GM12864 (cell line): ENCODE data around the gene CCDC87.

Source experiments
- DNase-seq: peaks from one replicate; pipeline ENCODE4 v3.0.0-alpha.2; 2011; ENCODE audit warnings: low read depth
- H3K4me3 ChIP-seq: 2 replicates; pipeline ENCODE4 v1.5.1; 2011; ENCODE audit warnings: mild to moderate bottlenecking, low read depth, low read length, control low read depth
- TF ChIP-seq, protein P1 (sequence below): IDR thresholded peaks from 2 replicates; pipeline ENCODE4 v1.5.1; 2011; ENCODE audit warnings: low read depth, mild to moderate bottlenecking, moderate library complexity, low read length, control low read depth, inconsistent platforms; ENCODE audit errors: missing control alignments

CCDC87 gene

GRCh38 chr11:66564538-66564937 lies 28.3 kb downstream of the CCDC87 start:
- TF ChIP-seq, protein P1, sequence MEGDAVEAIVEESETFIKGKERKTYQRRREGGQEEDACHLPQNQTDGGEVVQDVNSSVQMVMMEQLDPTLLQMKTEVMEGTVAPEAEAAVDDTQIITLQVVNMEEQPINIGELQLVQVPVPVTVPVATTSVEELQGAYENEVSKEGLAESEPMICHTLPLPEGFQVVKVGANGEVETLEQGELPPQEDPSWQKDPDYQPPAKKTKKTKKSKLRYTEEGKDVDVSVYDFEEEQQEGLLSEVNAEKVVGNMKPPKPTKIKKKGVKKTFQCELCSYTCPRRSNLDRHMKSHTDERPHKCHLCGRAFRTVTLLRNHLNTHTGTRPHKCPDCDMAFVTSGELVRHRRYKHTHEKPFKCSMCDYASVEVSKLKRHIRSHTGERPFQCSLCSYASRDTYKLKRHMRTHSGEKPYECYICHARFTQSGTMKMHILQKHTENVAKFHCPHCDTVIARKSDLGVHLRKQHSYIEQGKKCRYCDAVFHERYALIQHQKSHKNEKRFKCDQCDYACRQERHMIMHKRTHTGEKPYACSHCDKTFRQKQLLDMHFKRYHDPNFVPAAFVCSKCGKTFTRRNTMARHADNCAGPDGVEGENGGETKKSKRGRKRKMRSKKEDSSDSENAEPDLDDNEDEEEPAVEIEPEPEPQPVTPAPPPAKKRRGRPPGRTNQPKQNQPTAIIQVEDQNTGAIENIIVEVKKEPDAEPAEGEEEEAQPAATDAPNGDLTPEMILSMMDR = no peak
- no peak for DNase-seq
- H3K4me3 ChIP-seq = no peak overlapping the region

GRCh38 chr11:66563832-66564231 lies 29.0 kb downstream of the CCDC87 start:
- no peak overlapping the region for H3K4me3 ChIP-seq
- no peak for DNase-seq
- TF ChIP-seq, protein P1 = no peak

- H3K4me3 ChIP-seq = no peak overlapping the region
- DNase-seq = no peak
- TF ChIP-seq, protein P1 = no peak
Measured at GRCh38 chr11:66562907-66563583, 29.8 kb downstream of the CCDC87 start.

- DNase-seq = no peak
- no peak overlapping the region for H3K4me3 ChIP-seq
- TF ChIP-seq, protein P1 = no peak
Measured at GRCh38 chr11:66562275-66562674, 30.6 kb downstream of the CCDC87 start.

- no peak overlapping the region for H3K4me3 ChIP-seq
- no peak for DNase-seq
- TF ChIP-seq, protein P1 = no peak
Measured at GRCh38 chr11:66561975-66562248, 31.0 kb downstream of the CCDC87 start.

DNA sequence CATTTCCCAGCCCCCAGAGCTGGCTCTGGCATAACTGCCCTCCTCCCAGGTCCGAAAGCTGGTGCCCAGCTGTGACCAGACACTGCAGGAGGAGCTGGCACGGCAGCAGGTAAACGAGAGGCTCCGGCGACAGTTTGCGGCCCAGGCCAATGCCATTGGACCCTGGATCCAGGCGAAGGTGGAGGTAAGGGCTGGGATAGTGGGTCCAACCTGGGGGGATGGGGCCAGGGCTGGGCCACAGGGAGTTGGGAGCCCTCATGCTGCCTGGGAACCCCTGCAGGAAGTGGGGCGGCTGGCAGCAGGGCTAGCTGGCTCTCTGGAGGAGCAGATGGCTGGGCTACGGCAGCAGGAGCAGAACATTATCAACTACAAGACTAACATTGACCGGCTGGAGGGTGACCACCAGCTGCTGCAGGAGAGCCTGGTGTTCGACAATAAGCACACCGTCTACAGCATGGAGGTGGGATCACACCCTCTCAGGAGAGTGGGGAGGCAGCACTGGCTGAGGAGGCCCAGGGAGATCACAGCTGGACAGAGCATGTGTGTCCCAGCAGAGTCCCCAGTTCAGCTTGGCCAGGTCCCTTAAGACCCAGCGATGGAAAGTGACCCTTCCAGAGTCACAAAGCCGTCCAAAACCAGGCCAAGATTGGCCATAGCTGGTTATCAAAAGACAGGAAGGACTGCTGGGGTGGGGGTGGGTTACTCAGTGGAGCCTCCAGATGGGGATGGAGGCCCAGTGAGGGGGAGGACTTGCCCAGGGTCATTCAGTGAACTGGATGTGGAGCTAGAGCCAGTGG lies 31.5 kb downstream of the CCDC87 start:
- TF ChIP-seq, protein P1 = no peak
- no peak overlapping the region for H3K4me3 ChIP-seq
- no peak for DNase-seq
